H1 (cell line): ENCODE measurements around the gene STIM2. TPM values are rescaled to one million over a fixed set of nuclear protein-coding genes. Genes with fewer than 3 reads are reported as not detected.

ENCODE experiments used
- BACH1 ChIP-seq: IDR thresholded peaks from 2 replicates; pipeline ENCODE4 v1.6.1; 2012; ENCODE audit warnings: low read length, improper control_type of control experiment
- EGR1 ChIP-seq: IDR thresholded peaks from 2 replicates; pipeline ENCODE4 v1.6.1; 2011; ENCODE audit warnings: low read depth, low read length, borderline replicate concordance
- GABPA ChIP-seq: IDR thresholded peaks from 2 replicates; pipeline ENCODE4 v1.6.1; 2011; ENCODE audit warnings: mild to moderate bottlenecking, low read length, moderate library complexity, borderline replicate concordance; ENCODE audit not compliant: insufficient read depth
- TAF1 ChIP-seq: IDR thresholded peaks from 2 replicates; pipeline ENCODE4 v1.6.1; 2011; ENCODE audit warnings: mild to moderate bottlenecking, low read depth, low read length
- YY1 ChIP-seq: IDR thresholded peaks from 2 replicates; pipeline ENCODE4 v1.6.1; 2011; ENCODE audit warnings: low read depth, mild to moderate bottlenecking, low read length
- polyA plus RNA-seq, 7 experiments: library from polyadenylated mRNA; depleted of rRNA in 3 of 7; stranded (reverse) in 5 of 7; unstranded in 2 of 7; fragments of >200 nt in 5 of 7; fragments of 200-250 nt in 2 of 7; gene quantifications; 1 replicate in 5 of 7; 2 replicates in 1 of 7; 4 replicates in 1 of 7; pipeline versions ENCODE4 v1.2.1 to v1.2.3, GENCODE V29; 2011 to 2013; ENCODE audit warnings: missing spikeins in 2 of 7, mixed read lengths in 2 of 7
- total RNA-seq: library from RNA; stranded (reverse); fragmentation: NEBNext Ultra II Directional; extraction: Animal tissue kit (Norgen Biotek cat#: 25700); gene quantifications from 2 replicates; pipeline ENCODE4 v1.2.1, GENCODE V29; 2021
- TF ChIP-seq, protein P1 (sequence below): IDR thresholded peaks from 2 replicates; pipeline ENCODE4 v1.6.1; 2011; ENCODE audit warnings: low read length, improper control_type of control experiment

The STIM2 gene
- total and polyA plus RNA-seq, 2 of the 8 experiments (the other 6 are each of a cell fraction or from before 2014, with no cell fraction given) = 22.9 to 23.0 TPM

DNA sequence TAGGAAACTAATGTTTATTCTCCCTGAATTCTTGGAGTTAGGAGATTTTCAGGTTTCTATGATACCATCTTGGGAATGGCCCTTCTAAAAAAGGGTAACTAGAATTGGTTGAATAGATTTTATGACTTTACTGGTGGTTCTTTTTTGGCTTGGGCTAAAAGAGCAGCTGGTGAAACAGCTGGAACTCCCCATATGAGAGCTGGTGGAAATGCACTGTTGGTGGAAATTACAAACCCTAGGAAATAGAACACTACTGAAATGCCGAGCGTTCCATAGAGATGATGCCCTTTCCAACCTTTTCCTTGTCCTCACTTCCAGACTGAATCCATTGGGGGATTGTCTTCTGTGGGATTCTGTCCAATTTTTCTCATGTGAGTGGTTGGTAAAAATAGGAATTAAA, 139.5 kb downstream of the STIM2 start (continued):
- TF ChIP-seq EGR1 = no peak
- TF ChIP-seq GABPA = no peak
- TF ChIP-seq, protein P1, sequence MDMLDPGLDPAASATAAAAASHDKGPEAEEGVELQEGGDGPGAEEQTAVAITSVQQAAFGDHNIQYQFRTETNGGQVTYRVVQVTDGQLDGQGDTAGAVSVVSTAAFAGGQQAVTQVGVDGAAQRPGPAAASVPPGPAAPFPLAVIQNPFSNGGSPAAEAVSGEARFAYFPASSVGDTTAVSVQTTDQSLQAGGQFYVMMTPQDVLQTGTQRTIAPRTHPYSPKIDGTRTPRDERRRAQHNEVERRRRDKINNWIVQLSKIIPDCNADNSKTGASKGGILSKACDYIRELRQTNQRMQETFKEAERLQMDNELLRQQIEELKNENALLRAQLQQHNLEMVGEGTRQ = no peak
- TF ChIP-seq YY1 = no peak
- TF ChIP-seq TAF1 = no peak
- TF ChIP-seq BACH1 = no peak
